Pancreas (tissue), 10 donors: ENCODE measurements around the gene WASF2. TPM values are rescaled to one million over a fixed set of nuclear protein-coding genes. Genes with fewer than 3 reads are reported as not detected.
A peak's percentile ranks its signal among the peaks of the same experiment; 100 is the strongest.

Source experiments
- ATAC-seq, 4 donors: fragments of 200-7000 bp; cut with Tn5 transposase; one replicate each; pipeline versions ENCODE4 v1.8.0 to v1.9.1; 2020; ENCODE audit warnings: mild to moderate bottlenecking in 4 of 4, moderate library complexity in 4 of 4
- DNase-seq, 6 donors: peaks; one replicate each; pipeline ENCODE4 v3.0.0-alpha.2; 2020
- FAIRE-seq: peaks from 2 replicates; lab custom pipeline; 2012; peaks lifted over from hg19 to GRCh38; lab: Jason Lieb, UNC
- H3K27ac ChIP-seq, 4 donors: fragments of 200-600 bp; sonication (generic); 1 replicate in 3 of 4; 2 replicates in 1 of 4; pipeline versions ENCODE4 v1.5.0 to v1.8.0; 2020
- H3K27me3 ChIP-seq, 4 donors: fragments of 200-600 bp; one replicate each; pipeline ENCODE4 v1.8.0; 2021
- H3K36me3 ChIP-seq, 3 donors: fragments of 200-600 bp; sonication (generic) in 1 of 3; one replicate each; pipeline versions ENCODE4 v1.5.0 to v1.8.0; 2020 to 2021
- H3K4me1 ChIP-seq, 3 donors: fragments of 200-600 bp; one replicate each; pipeline ENCODE4 v1.8.0; 2021
- H3K4me3 ChIP-seq, 4 donors: fragments of 200-600 bp; sonication (generic) in 2 of 4; one replicate each; pipeline versions ENCODE4 v1.5.0 to v1.8.0; 2020 to 2021
- H3K9me3 ChIP-seq, 4 donors: fragments of 200-600 bp; one replicate each; pipeline ENCODE4 v1.8.0; 2021
- CTCF ChIP-seq, 4 donors: fragments of 200-600 bp; sonication (generic) in 3 of 4; IDR thresholded peaks; one replicate each; pipeline versions ENCODE4 v1.5.0 to v1.8.0; 2021; ENCODE audit warnings: antibody characterized with exemption in 4 of 4
- whole genome bisulfite sequencing, 2 donors: extraction: QIAGEN DNeasy Blood & Tissue Kit; methylation state at CpG; one replicate each; pipeline ENCODE4 v1.1.7; 2013; 5-methylcytosine and 5-hydroxymethylcytosine counted together
- intact Hi-C, 3 donors: fragments of 100-400 bp; cut with DNase I; formaldehyde crosslinking; loops; one replicate each; pipeline versions ENCODE4 v1.11.1 to v1.14.2; 2022
- polyA plus RNA-seq, 2 donors: library from polyadenylated mRNA; stranded (reverse); fragments of 200-250 nt; gene quantifications; one replicate each; pipeline ENCODE4 v1.2.3, GENCODE V29; 2013
- total RNA-seq, 6 donors: library from RNA; stranded (reverse); fragmentation: NEBNext Ultra II Directional in 4 of 6; extraction: Animal tissue kit (Norgen Biotek cat#: 25700) in 4 of 6; gene quantifications; one replicate each; pipeline versions ENCODE4 v1.2.1 to v1.2.4, GENCODE V29; 2021 to 2023
- donor health status: healthy with polysubstance abuse.
- donor health status: DM: no; HTN: no; CAD: no; lungs with moderate emphysema.
- donor health status: DM: no; HTN: no; CAD: no.
- donor health status: control.
- donor health status: control.
- donor health status: Bipolar disorder and iron deficiency.
- donor health status: DM: yes; HTN: yes; CAD: no.
- donor health status: DM: no; HTN: no; CAD: no.
- donor health status: DM: no; HTN: no; CAD: no.
- donor health status: DM: yes; HTN: yes; CAD: no.

The WASF2 gene
- total and polyA plus RNA-seq, 8 donors: 13.5 to 83.2 (median 51.4) TPM

GRCh38 chr1:27427816-27428315, 62.1 kb downstream of the WASF2 start:
- intact Hi-C loops: loop anchor here in 1 of 3 donors (10.0 kb wide), 1 partner anchor 107 kb away; no protein-coding TSS in a partner anchor
- no peak for ATAC-seq
- no peak overlapping the region for H3K27ac ChIP-seq
- no peak for FAIRE-seq
- no peaks in the 10 kb centered on the region for H3K27me3 ChIP-seq
- H3K4me3 ChIP-seq: no peak overlapping the region
- no peak for DNase-seq
- H3K36me3 ChIP-seq: peaks cover 0 to 21% (median 10%) of the 10 kb centered on the region in 3 donors
- WGBS, 2 donors: 71 to 81% methylated on average over 2 of the region's 2 CpGs
- H3K4me1 ChIP-seq: peaks cover 0 to 23% (median 0%) of the 10 kb centered on the region in 3 donors
- H3K9me3 ChIP-seq: no peaks in the 10 kb centered on the region
- TF ChIP-seq CTCF (IDR thresholded peaks at IDR 0.05): no peak

- Histone ChIP-seq H3K36me3 (peaks cover 0 to 21% (median 10%) of the 10 kb centered on the region in 3 donors), H3K4me3 (no peak overlapping the region), H3K9me3 (no peaks in the 10 kb centered on the region), H3K27me3 (no peaks in the 10 kb centered on the region), H3K27ac (no peak overlapping the region), H3K4me1 (peaks cover 0 to 23% (median 0%) of the 10 kb centered on the region in 3 donors)
- ATAC-seq: peak in 1 of 4 donors; percentile 11
- DNase-seq: no peak
- no peak for TF ChIP-seq CTCF (IDR thresholded peaks at IDR 0.05)
- FAIRE-seq: no peak
- intact Hi-C loops: loop anchor here in 1 of 3 donors (10.0 kb wide), 1 partner anchor 107 kb away; no protein-coding TSS in a partner anchor
- 74 to 80% methylated on average over 2 of the region's 2 CpGs for WGBS, 2 donors
Observed at GRCh38 chr1:27427329-27427728, 62.6 kb downstream of the WASF2 start.

- intact Hi-C loops: loop anchor here in 1 of 3 donors (10.0 kb wide), 1 partner anchor 111 kb away; no protein-coding TSS in a partner anchor
- no peak overlapping the region for H3K27ac ChIP-seq
- FAIRE-seq (no peak), DNase-seq (no peak), ATAC-seq (no peak)
- H3K27me3 ChIP-seq: no peaks in the 10 kb centered on the region
- WGBS, 2 donors: 84 to 86% methylated on average over 4 of the region's 4 CpGs
- no peaks in the 10 kb centered on the region for H3K9me3 ChIP-seq
- H3K4me3 ChIP-seq: no peak overlapping the region
- TF ChIP-seq CTCF (IDR thresholded peaks at IDR 0.05): no peak
- H3K36me3 ChIP-seq: peaks cover 0 to 22% (median 10%) of the 10 kb centered on the region in 3 donors
- H3K4me1 ChIP-seq: peaks cover 0 to 4% (median 0%) of the 10 kb centered on the region in 3 donors
Observed at GRCh38 chr1:27423709-27424108, 66.3 kb downstream of the WASF2 start.

GRCh38 chr1:27418326-27419185, 71.4 kb downstream of the WASF2 start:
- WGBS, 2 donors: 45 to 49% methylated on average over 14 of the region's 14 CpGs
- intact Hi-C loops: no loop called here
- DNase-seq (peak in 3 of 6 donors; percentile 50 to 72 (median 58)), FAIRE-seq (no peak), ATAC-seq (peak; percentile 62 to 92 (median 82))
- H3K4me1 ChIP-seq: peaks cover 0 to 8% (median 0%) of the 10 kb centered on the region in 3 donors
- H3K9me3 ChIP-seq: no peaks in the 10 kb centered on the region
- no peak for TF ChIP-seq CTCF (IDR thresholded peaks at IDR 0.05)
- no peaks in the 10 kb centered on the region for H3K27me3 ChIP-seq
- peak overlapping the region in 2 of 4 donors; percentile 34 to 45 for H3K27ac ChIP-seq
- H3K4me3 ChIP-seq: no peak overlapping the region
- peaks cover 0 to 39% (median 18%) of the 10 kb centered on the region in 3 donors for H3K36me3 ChIP-seq
